HCT116 (cell line): ENCODE results near the gene SSTR3. TPM values are rescaled to one million over a fixed set of nuclear protein-coding genes. Genes with fewer than 3 reads are reported as not detected.

ENCODE experiments used
- ATAC-seq: fragments of 200-7000 bp; cut with Tn5 transposase; 2 replicates; pipeline ENCODE4 v1.9.1; 2020; ENCODE audit warnings: mild to moderate bottlenecking, moderate library complexity
- BruUV-seq: library from RNA; stranded (reverse); fragments of 400-500 nt; replicated peaks from 2 replicates; lab custom pipeline; 2021; lab: Mats Ljungman, UMichigan
- CTCF ChIA-PET: fragments of 300-600 bp; sonication (Branson Sonifier 250); formaldehyde crosslinking; loops from one replicate; lab custom pipeline; 2021; ENCODE audit warnings: antibody characterized with exemption; lab: Charles Lee
- POLR2A ChIA-PET: fragments of 300-600, 350-600 bp; sonication (Branson Sonifier 250); formaldehyde crosslinking; loops from one replicate; lab custom pipeline; 2021; ENCODE audit warnings: antibody characterized with exemption; lab: Charles Lee
- RAD21 ChIA-PET, 2 experiments: fragments of 300-600 bp; sonication (Branson Sonifier 250); formaldehyde crosslinking; loops; one replicate each; lab custom pipeline; 2023; ENCODE audit warnings: low total read pairs in 2 of 2; ENCODE audit not compliant: uncharacterized antibody in 2 of 2, unreplicated experiment in 2 of 2, low non-redundant PET in 1 of 2; lab: Charles Lee
- DNase-seq: peaks from one replicate; pipeline ENCODE4 v3.0.0-alpha.2; 2010; ENCODE audit warnings: low read depth, low spot score
- H2AFZ ChIP-seq: fragments of 200-600 bp; shearing (Covaris generic), sonication (generic); 2 replicates; pipeline ENCODE4 v1.6.1; 2017; ENCODE audit warnings: low read depth, mixed run types, mixed read lengths, antibody characterized with exemption, low read length; ENCODE audit not compliant: poor library complexity, severe bottlenecking
- H3K27ac ChIP-seq: 2 replicates; pipeline ENCODE4 v1.5.1; 2012; ENCODE audit warnings: low read depth, low read length
- H3K27me3 ChIP-seq: fragments of 200-600 bp; sonication (generic); 2 replicates; pipeline ENCODE4 v1.6.1; 2016; ENCODE audit warnings: mixed run types, low read length, mixed read lengths; ENCODE audit not compliant: insufficient read depth
- H3K36me3 ChIP-seq, 2 experiments: fragments of 200-500 bp in 1 of 2; fragments of 200-600 bp in 1 of 2; sonication (Bioruptor generic) in 1 of 2; sonication (generic) in 1 of 2; 2 replicates each; pipeline versions ENCODE4 v1.5.1 to v1.6.1; 2014 to 2016; ENCODE audit warnings: low read length in 2 of 2, inconsistent platforms in 1 of 2, mixed read lengths in 1 of 2, mixed run types in 1 of 2; ENCODE audit not compliant: insufficient read depth in 2 of 2, control insufficient read depth in 1 of 2
- H3K4me1 ChIP-seq, 2 experiments: fragments of 200-600 bp in 1 of 2; sonication (generic) in 1 of 2; 2 replicates each; pipeline versions ENCODE4 v1.5.1 to v1.6.1; 2012 to 2017; ENCODE audit warnings: low read length in 2 of 2, inconsistent platforms in 1 of 2, mild to moderate bottlenecking in 1 of 2, mixed read lengths in 1 of 2, mixed run types in 1 of 2, moderate library complexity in 1 of 2; ENCODE audit not compliant: insufficient read depth in 2 of 2, control insufficient read depth in 1 of 2
- H3K4me2 ChIP-seq: fragments of 200-600 bp; sonication (generic); 2 replicates; pipeline ENCODE4 v1.6.1; 2017; ENCODE audit warnings: mixed run types, low read length, mixed read lengths
- H3K4me3 ChIP-seq, 2 experiments: fragments of 200-600 bp in 1 of 2; sonication (generic) in 1 of 2; replicated peaks in 1 of 2; 2 replicates each; pipeline ENCODE4 v1.5.1; 2011 to 2016; ENCODE audit warnings: low read length in 2 of 2, control low read depth in 1 of 2, low read depth in 1 of 2, mild to moderate bottlenecking in 1 of 2, mixed read lengths in 1 of 2, mixed run types in 1 of 2
- H3K79me2 ChIP-seq: fragments of 200-600 bp; sonication (generic); 2 replicates; pipeline ENCODE4 v1.6.1; 2017; ENCODE audit warnings: mild to moderate bottlenecking, mixed run types, low read length, moderate library complexity, mixed read lengths; ENCODE audit not compliant: insufficient read depth
- H3K9ac ChIP-seq: fragments of 200-600 bp; sonication (generic); 2 replicates; pipeline ENCODE4 v1.6.1; 2016; ENCODE audit warnings: low read length, mixed read lengths
- H3K9me2 ChIP-seq: fragments of 200-600 bp; sonication (generic), shearing (Covaris generic); 2 replicates; pipeline ENCODE4 v1.6.1; 2017; ENCODE audit warnings: mixed run types, mild to moderate bottlenecking, moderate library complexity; ENCODE audit not compliant: insufficient read depth
- H3K9me3 ChIP-seq, 2 experiments: fragments of 200-500 bp in 1 of 2; fragments of 200-600 bp in 1 of 2; sonication (Bioruptor generic) in 1 of 2; sonication (generic) in 1 of 2; 2 replicates each; pipeline ENCODE4 v1.6.1; 2014 to 2017; ENCODE audit warnings: low read length in 2 of 2, mixed read lengths in 2 of 2, inconsistent platforms in 1 of 2, low read depth in 1 of 2, mild to moderate bottlenecking in 1 of 2, mixed run types in 1 of 2, moderate library complexity in 1 of 2; ENCODE audit not compliant: control insufficient read depth in 1 of 2, insufficient read depth in 1 of 2
- H4K20me1 ChIP-seq: fragments of 200-600 bp; sonication (generic), shearing (Covaris generic); 2 replicates; pipeline ENCODE4 v1.6.1; 2017; ENCODE audit warnings: mixed run types, mild to moderate bottlenecking, moderate library complexity; ENCODE audit not compliant: insufficient read depth
- ATF3 ChIP-seq: IDR thresholded peaks from 2 replicates; pipeline ENCODE4 v1.6.1; 2012
- CEBPB ChIP-seq: IDR thresholded peaks from 2 replicates; pipeline ENCODE4 v1.6.1; 2012; ENCODE audit warnings: low read depth
- CTCF ChIP-seq, 3 experiments: fragments of 200-600 bp in 1 of 3; sonication (generic) in 1 of 3; IDR thresholded peaks in 2 of 3; conservative IDR thresholded peaks in 1 of 3; 2 replicates each; pipeline ENCODE4 v1.5.1; 2012 to 2017; ENCODE audit warnings: low read depth in 2 of 3, low read length in 2 of 3, antibody characterized with exemption in 1 of 3, borderline replicate concordance in 1 of 3, control low read depth in 1 of 3, mild to moderate bottlenecking in 1 of 3, mixed read lengths in 1 of 3, mixed run types in 1 of 3, moderate library complexity in 1 of 3; ENCODE audit not compliant: insufficient read depth in 1 of 3
- EZH2 ChIP-seq: fragments of 200-600 bp; sonication (generic); IDR thresholded peaks from 2 replicates; pipeline ENCODE4 v1.6.1; 2017; ENCODE audit warnings: antibody characterized with exemption, mixed run types
- EZH2phosphoT487 ChIP-seq: fragments of 200-600 bp; IDR thresholded peaks from 2 replicates; pipeline ENCODE4 v1.6.1; 2018; ENCODE audit warnings: antibody characterized with exemption, borderline replicate concordance
- MAX ChIP-seq: IDR thresholded peaks from 2 replicates; pipeline ENCODE4 v1.6.1; 2012
- POLR2A ChIP-seq: IDR thresholded peaks from 2 replicates; pipeline ENCODE4 v1.7.0; 2011; ENCODE audit warnings: borderline replicate concordance; ENCODE audit not compliant: insufficient read depth, insufficient read length; ENCODE audit errors: extremely low read depth
- SIN3A ChIP-seq: IDR thresholded peaks from 2 replicates; pipeline ENCODE4 v1.6.1; 2012; ENCODE audit warnings: low read depth
- SRF ChIP-seq: IDR thresholded peaks from 2 replicates; pipeline ENCODE4 v1.6.1; 2012; ENCODE audit warnings: low read depth
- ZNF274 ChIP-seq: fragments of 200-500 bp; sonication (Bioruptor generic); IDR thresholded peaks from 2 replicates; pipeline ENCODE4 v1.6.1; 2014; ENCODE audit warnings: mild to moderate bottlenecking, low read depth, low read length, inconsistent platforms
- intact Hi-C: fragments of 100-400 bp; cut with micrococcal nuclease; formaldehyde crosslinking; loops from 2 replicates; pipeline ENCODE4 v1.10.0; 2022
- total RNA-seq: library from RNA; stranded (reverse); gene quantifications from one replicate; pipeline ENCODE4 v1.2.1, GENCODE V29; 2021; ENCODE audit not compliant: unreplicated experiment

Gene SSTR3
- total RNA-seq, 1 experiment from 2014 or later, result not detected

- POLR2A ChIA-PET, result no interaction called here
- no TSS peak for BruUV-seq
- Histone ChIP-seq H3K79me2 (no peaks in the 10 kb centered on the region), H3K9me3 (no peaks in the 10 kb centered on the region), H4K20me1 (no peaks in the 10 kb centered on the region), H2AFZ (no peak overlapping the region), H3K4me1 (peaks cover 0 to 5% of the 10 kb centered on the region in 2 experiments; a peak in 2 of 4 replicates), H3K4me2 (no peak overlapping the region), H3K9ac (0 out of 2 replicates have a peak overlapping the region, but pooled peaks have one; percentile 3), H3K36me3 (no peaks in the 10 kb centered on the region), H3K27me3 (no peaks in the 10 kb centered on the region), H3K4me3 (no peak overlapping the region), H3K9me2 (no peaks in the 10 kb centered on the region), H3K27ac (no peak overlapping the region)
- DNase-seq (no peak), ATAC-seq (no peak)
- TF ChIP-seq POLR2A (no peak), ZNF274 (no peak)
- RAD21 ChIA-PET, result no interaction called here
- intact Hi-C loops, result no loop called here
- CTCF ChIA-PET, result no interaction called here
Observed at GRCh38 chr22:37235897-37236607, 23.8 kb upstream of the SSTR3 start.

GRCh38 chr22:37234736-37235711 lies 22.7 kb upstream of the SSTR3 start:
- DNase-seq, result no peak
- Histone ChIP-seq H3K9ac (0 out of 2 replicates have a peak overlapping the region, but pooled peaks have one; percentile 3), H3K36me3 (no peaks in the 10 kb centered on the region), H3K27me3 (no peaks in the 10 kb centered on the region), H2AFZ (no peak overlapping the region), H3K79me2 (no peaks in the 10 kb centered on the region), H4K20me1 (no peaks in the 10 kb centered on the region), H3K27ac (no peak overlapping the region), H3K9me3 (no peaks in the 10 kb centered on the region), H3K4me2 (no peak overlapping the region), H3K9me2 (no peaks in the 10 kb centered on the region), H3K4me3 (no peak overlapping the region), H3K4me1 (peaks cover 6 to 15% of the 10 kb centered on the region in 2 experiments; a peak in 3 of 4 replicates)
- POLR2A ChIA-PET, result no interaction called here
- no peak for ATAC-seq
- RAD21 ChIA-PET, result no interaction called here
- TF ChIP-seq ATF3 (no peak), SIN3A (no peak), EZH2phosphoT487 (no peak), MAX (no peak), SRF (no peak), CTCF (IDR thresholded peaks at IDR 0.05 in 2 of 3, conservative IDR thresholded peaks at IDR 0.05 in 1 of 3; ENCODE audit: borderline replicate concordance in 1 of 3, insufficient read depth in 1 of 3, low read depth in 2 of 3, low read length in 2 of 3) (no peak), CEBPB (no peak), EZH2 (no peak)
- intact Hi-C loops, result no loop called here
- no TSS peak for BruUV-seq
- CTCF ChIA-PET, result interaction anchor here (1.4 kb wide), 1 partner anchor 34 kb away, joined by 3 read pairs; no protein-coding TSS in a partner anchor
